K562 (cell line): ENCODE measurements around the gene LRRC15. TPM values are rescaled to one million over a fixed set of nuclear protein-coding genes. Genes with fewer than 3 reads are reported as not detected.

Source experiments
- ATAC-seq: fragments of 200-7000 bp; cut with Tn5 transposase; 3 replicates; pipeline ENCODE4 v1.9.1; 2020; ENCODE audit warnings: moderate library complexity
- BruUV-seq: library from RNA; stranded (reverse); fragments of 400-500 nt; replicated peaks from 2 replicates; lab custom pipeline; 2021; lab: Mats Ljungman, UMichigan
- CTCF ChIA-PET: fragments of 300-600 bp; formaldehyde crosslinking; extraction: SDS; loops from one replicate; lab custom pipeline; 2021; ENCODE audit warnings: low intra/inter-chr PET ratio; lab: Yijun Ruan, JAX
- POLR2A ChIA-PET: fragments of 300-600, 350-650 bp; sonication (Branson Sonifier 250); formaldehyde crosslinking; extraction: SDS; loops from one replicate; lab custom pipeline; 2021; ENCODE audit warnings: antibody characterized with exemption, inconsistent platforms; lab: Yijun Ruan, JAX
- DNase-seq, 4 experiments: peaks; one replicate each; pipeline versions ENCODE4 v3.0.0 to v3.0.0-alpha.2; 2011 to 2018; ENCODE audit warnings: low spot score in 3 of 4, mixed read lengths in 3 of 4; ENCODE audit errors: extremely low read depth in 1 of 4
- FAIRE-seq: peaks from 2 replicates; lab custom pipeline; 2011; peaks lifted over from hg19 to GRCh38; lab: Jason Lieb, UNC
- H2AFZ ChIP-seq: 2 replicates; pipeline ENCODE4 v1.6.0; 2011; ENCODE audit warnings: low read depth, low read length, control low read depth, inconsistent platforms
- H3K27ac ChIP-seq: fragments of 200-600 bp; 3 replicates; pipeline ENCODE4 v1.8.0; 2011; ENCODE audit warnings: low read depth, mild to moderate bottlenecking, control low read depth, inconsistent platforms, low read length, moderate library complexity, mixed read lengths; ENCODE audit errors: extremely low read depth
- H3K27me3 ChIP-seq, 2 experiments: fragments of 300-600 bp in 1 of 2; 2 replicates in 1 of 2; 3 replicates in 1 of 2; pipeline versions ENCODE4 v1.6.0 to v1.8.0; 2011; ENCODE audit warnings: inconsistent platforms in 2 of 2, low read length in 2 of 2, mild to moderate bottlenecking in 1 of 2, mixed read lengths in 1 of 2, moderate library complexity in 1 of 2; ENCODE audit not compliant: control insufficient read depth in 2 of 2, insufficient read depth in 2 of 2
- H3K36me3 ChIP-seq: fragments of 300-600 bp; 3 replicates; pipeline ENCODE4 v1.8.0; 2011; ENCODE audit warnings: mild to moderate bottlenecking, low read length, inconsistent platforms; ENCODE audit not compliant: control insufficient read depth, insufficient read depth
- H3K4me1 ChIP-seq, 2 experiments: fragments of 200-600 bp in 1 of 2; replicated peaks in 1 of 2; 2 replicates in 1 of 2; 3 replicates in 1 of 2; pipeline versions ENCODE4 v1.5.1 to v1.8.0; 2011; ENCODE audit warnings: inconsistent platforms in 2 of 2, low read length in 2 of 2, mild to moderate bottlenecking in 1 of 2, mixed read lengths in 1 of 2, moderate library complexity in 1 of 2; ENCODE audit not compliant: control insufficient read depth in 2 of 2, insufficient read depth in 2 of 2
- H3K4me2 ChIP-seq: 2 replicates; pipeline ENCODE4 v1.6.1; 2011; ENCODE audit warnings: low read length, control low read depth, inconsistent platforms, mixed read lengths; ENCODE audit not compliant: insufficient read depth
- H3K4me3 ChIP-seq: fragments of 200-600 bp; sonication (generic), shearing (Covaris generic); 2 replicates; pipeline ENCODE4 v1.5.1; 2016; ENCODE audit warnings: control low read depth, inconsistent platforms
- H3K79me2 ChIP-seq: fragments of 200-600 bp; 3 replicates; pipeline ENCODE4 v1.8.0; 2011; ENCODE audit warnings: low read length, inconsistent platforms; ENCODE audit not compliant: control insufficient read depth, insufficient read depth
- H3K9ac ChIP-seq, 2 experiments: 2 replicates each; pipeline versions ENCODE4 v1.6.0 to v1.6.1; 2011; ENCODE audit warnings: low read depth in 2 of 2, low read length in 2 of 2, control low read depth in 1 of 2, inconsistent platforms in 1 of 2, mild to moderate bottlenecking in 1 of 2, mixed read lengths in 1 of 2; ENCODE audit not compliant: insufficient read depth in 1 of 2
- H3K9me1 ChIP-seq: one replicate; pipeline ENCODE4 v1.6.0; 2011; ENCODE audit warnings: inconsistent platforms, mild to moderate bottlenecking, low read length, moderate library complexity; ENCODE audit not compliant: control insufficient read depth, insufficient read depth
- H3K9me3 ChIP-seq: replicated peaks from 2 replicates; pipeline ENCODE4 v1.5.1; 2011; ENCODE audit warnings: low read depth, low read length, inconsistent platforms; ENCODE audit not compliant: control insufficient read depth, insufficient read depth
- H4K20me1 ChIP-seq: replicated peaks from 2 replicates; pipeline ENCODE4 v1.6.1; 2011; ENCODE audit warnings: low read length, inconsistent platforms, mixed read lengths; ENCODE audit not compliant: control insufficient read depth, insufficient read depth
- CBX3 ChIP-seq, 2 experiments: IDR thresholded peaks; 1 replicate in 1 of 2; 2 replicates in 1 of 2; pipeline ENCODE4 v1.6.1; 2012; ENCODE audit warnings: inconsistent platforms in 2 of 2, low read length in 2 of 2, borderline replicate concordance in 1 of 2, control low read depth in 1 of 2
- CREB3 ChIP-seq: fragments of 450-650 bp; conservative IDR thresholded peaks from 2 replicates; pipeline ENCODE4 v1.6.1; 2016; ENCODE audit warnings: missing genetic modification characterization, low read depth, mild to moderate bottlenecking, missing compliant biosample characterization, moderate library complexity
- ETS2 ChIP-seq: IDR thresholded peaks from 2 replicates; pipeline ENCODE4 v1.6.1; 2016; ENCODE audit warnings: borderline replicate concordance, missing genetic modification characterization, mild to moderate bottlenecking, moderate library complexity, missing compliant biosample characterization; ENCODE audit not compliant: poor library complexity, severe bottlenecking
- KLF1 ChIP-seq: fragments of 450-650 bp; IDR thresholded peaks from 2 replicates; pipeline ENCODE4 v1.6.1; 2016; ENCODE audit warnings: missing genetic modification characterization, missing compliant biosample characterization
- POLR2AphosphoS2 ChIP-seq: IDR thresholded peaks from 2 replicates; pipeline ENCODE4 v1.6.1; 2012; ENCODE audit warnings: low read length, improper control_type of control experiment
- POLR2B ChIP-seq: fragments of 450-650 bp; IDR thresholded peaks from 2 replicates; pipeline ENCODE4 v1.6.1; 2018; ENCODE audit warnings: low read depth; ENCODE audit not compliant: partially characterized antibody
- PREB ChIP-seq: sonication (generic); formaldehyde crosslinking; IDR thresholded peaks from 2 replicates; pipeline ENCODE4 v1.8.1; 2023; ENCODE audit warnings: mild to moderate bottlenecking, missing genetic modification reagents
- RAD21 ChIP-seq, 2 experiments: fragments of 250-450 bp in 1 of 2; fragments of 450-650 bp in 1 of 2; sonication (Bioruptor Pico) in 1 of 2; formaldehyde crosslinking in 1 of 2; IDR thresholded peaks in 1 of 2; conservative IDR thresholded peaks in 1 of 2; 2 replicates each; pipeline versions ENCODE4 v1.4.0 to v1.8.0; 2020 to 2022; ENCODE audit warnings: mild to moderate bottlenecking in 2 of 2, moderate library complexity in 1 of 2
- ZBTB40 ChIP-seq, 2 experiments: fragments of 450-650 bp in 1 of 2; sonication (generic) in 1 of 2; formaldehyde crosslinking in 1 of 2; IDR thresholded peaks; 2 replicates each; pipeline versions ENCODE4 v1.7.1 to v1.9.0; 2016 to 2022; ENCODE audit warnings: inconsistent platforms in 1 of 2, mild to moderate bottlenecking in 1 of 2, missing genetic modification reagents in 1 of 2
- ZNF212 ChIP-seq: fragments of 450-650 bp; formaldehyde crosslinking; IDR thresholded peaks from 2 replicates; pipeline ENCODE4 v1.4.0; 2020; ENCODE audit warnings: mild to moderate bottlenecking
- ZNF354B ChIP-seq: fragments of 250-450 bp; sonication (Bioruptor Pico); IDR thresholded peaks from 2 replicates; pipeline ENCODE4 v1.4.0; 2020
- WGBS: fragments of 100-300 bp; shearing (Covaris generic); methylation state at CpG from one replicate; pipeline ENCODE4 v1.1.6; 2016; ENCODE audit warnings: low coverage, mixed read lengths; ENCODE audit not compliant: insufficient coverage; ENCODE audit errors: missing lambda C conversion rate; 5-methylcytosine and 5-hydroxymethylcytosine counted together
- in situ Hi-C: fragments of 300-500 bp; cut with MboI; formaldehyde crosslinking; loops from 4 replicates; pipeline ENCODE4 v1.15.0; 2018; ENCODE audit warnings: inconsistent platforms, mixed read lengths
- intact Hi-C: fragments of 100-400 bp; cut with micrococcal nuclease; formaldehyde crosslinking; loops from 2 replicates; pipeline ENCODE4 v1.14.2; 2022
- polyA plus RNA-seq, 8 experiments: library from polyadenylated mRNA; depleted of rRNA in 4 of 8; stranded (reverse) in 5 of 8; unstranded in 3 of 8; fragments of >200 nt; fragmentation: Nextera tagmentation in 2 of 8; fragmentation: Illumina TruSeq in 1 of 8; extraction: Ambion mirVana in 2 of 8; extraction: Trizol in 1 of 8; gene quantifications; 2 replicates each; pipeline versions ENCODE4 v1.2.1 to v1.2.3, GENCODE V29; 2011 to 2014; ENCODE audit warnings: inconsistent platforms in 1 of 8, missing spikeins in 1 of 8
- total RNA-seq, 7 experiments: library from RNA; depleted of rRNA in 6 of 7; stranded (reverse); fragments of >200 nt in 6 of 7; fragmentation: Illumina TruSeq in 2 of 7; extraction: Trizol in 2 of 7; gene quantifications; 2 replicates each; pipeline versions ENCODE4 v1.2.1 to v1.2.3, GENCODE V29; 2011 to 2021; ENCODE audit warnings: low replicate concordance in 1 of 7

The LRRC15 gene
- total and polyA plus RNA-seq, 9 of the 15 experiments (the other 6 are each of a cell fraction or from before 2014, with no cell fraction given): not detected

GRCh38 chr3:194364314-194364651 is 5.3 kb downstream of the LRRC15 start:
- no peak overlapping the region for H3K9ac ChIP-seq
- intact Hi-C loops (no loop called here), in situ Hi-C loops (no loop called here)
- no peaks in the 10 kb centered on the region for H3K9me3 ChIP-seq
- ChIA-PET CTCF (no interaction called here), POLR2A (interaction anchor here (0.9 to 1.5 kb wide), 2 partner anchors 9 to 32 kb away, joined by 3 to 6 read pairs; no protein-coding TSS in a partner anchor)
- 0 out of 2 replicates have a peak, but pooled peaks cover 7% of the 10 kb centered on the region for H4K20me1 ChIP-seq
- H3K9me1 ChIP-seq: no peaks in the 10 kb centered on the region
- ATAC-seq (no peak), DNase-seq (no peak), FAIRE-seq (no peak)
- H3K4me1 ChIP-seq: no peaks in the 10 kb centered on the region; a peak in 2 of 5 replicates
- BruUV-seq: no TSS peak
- no peak overlapping the region for H3K27ac ChIP-seq
- no peak overlapping the region for H3K4me2 ChIP-seq
- 0% methylated on average over 3 of the region's 3 CpGs for WGBS
- H3K79me2 ChIP-seq: no peaks in the 10 kb centered on the region
- H3K27me3 ChIP-seq: peaks cover 70 to 93% of the 10 kb centered on the region in 2 experiments
- no peaks in the 10 kb centered on the region for H3K36me3 ChIP-seq
- H3K4me3 ChIP-seq: no peak overlapping the region
- no peak overlapping the region for H2AFZ ChIP-seq
- no peak for TF ChIP-seq CREB3 (tag)
- no peak for TF ChIP-seq KLF1 (tag)
- TF ChIP-seq POLR2B: no peak
- TF ChIP-seq PREB (CRISPR knock-in tag): no peak
- TF ChIP-seq POLR2AphosphoS2: no peak
- TF ChIP-seq ZNF354B (CRISPR knock-in tag): no peak
- TF ChIP-seq ETS2: no peak
- TF ChIP-seq CBX3 (IDR thresholded peaks at IDR 0.05; ENCODE audit: borderline replicate concordance in 1 of 2, low read length in 2 of 2): no peak
- no peak for TF ChIP-seq ZNF212 (CRISPR knock-in tag)
- no peak for TF ChIP-seq RAD21 (CRISPR knock-in tag; conservative IDR thresholded peaks at IDR 0.05 in 1 of 2, IDR thresholded peaks at IDR 0.05 in 1 of 2)
- no peak for TF ChIP-seq ZBTB40 (IDR thresholded peaks at IDR 0.05)
- no peak for TF ChIP-seq ZBTB40 (CRISPR knock-in tag; IDR thresholded peaks at IDR 0.05)
